Heart left ventricle (tissue), 16 donors: Measurements from ENCODE around the gene ZBTB7C. TPM values are rescaled to one million over a fixed set of nuclear protein-coding genes. Genes with fewer than 3 reads are reported as not detected.

Experiments used
- ATAC-seq, 4 donors: fragments of 200-7000 bp; cut with Tn5 transposase; one replicate each; pipeline ENCODE4 v1.9.1; 2020 to 2022; ENCODE audit warnings: moderate library complexity in 4 of 4, mild to moderate bottlenecking in 3 of 4, moderate number of reproducible peaks in 1 of 4
- DNase-seq, 5 donors: peaks; one replicate each; pipeline ENCODE4 v3.0.0-alpha.2; 2020
- H3K27ac ChIP-seq, 12 donors: fragments of 200-600 bp; sonication (generic) in 4 of 12; one replicate each; pipeline versions ENCODE4 v1.5.0 to v1.8.0; 2016 to 2022; ENCODE audit warnings: mild to moderate bottlenecking in 2 of 12
- H3K27me3 ChIP-seq, 9 donors: fragments of 200-600 bp; sonication (generic) in 2 of 9; one replicate each; pipeline versions ENCODE4 v1.5.1 to v1.8.0; 2016 to 2022; ENCODE audit warnings: mild to moderate bottlenecking in 3 of 9
- H3K36me3 ChIP-seq, 9 donors: fragments of 200-600 bp; sonication (generic) in 2 of 9; one replicate each; pipeline versions ENCODE4 v1.5.0 to v1.8.0; 2018 to 2022; ENCODE audit warnings: mild to moderate bottlenecking in 2 of 9
- H3K4me1 ChIP-seq, 12 donors: fragments of 200-600 bp; sonication (generic) in 4 of 12; one replicate each; pipeline versions ENCODE4 v1.5.0 to v1.8.0; 2016 to 2022; ENCODE audit warnings: mild to moderate bottlenecking in 3 of 12
- H3K4me3 ChIP-seq, 12 donors: fragments of 200-600 bp; sonication (generic) in 4 of 12; one replicate each; pipeline versions ENCODE4 v1.5.0 to v1.8.0; 2017 to 2022; ENCODE audit warnings: mild to moderate bottlenecking in 9 of 12, moderate library complexity in 4 of 12
- H3K9me3 ChIP-seq, 12 donors: fragments of 200-600 bp; sonication (generic) in 4 of 12; one replicate each; pipeline versions ENCODE4 v1.5.0 to v1.8.0; 2016 to 2022; ENCODE audit warnings: mild to moderate bottlenecking in 1 of 12
- POLR2A ChIP-seq, 2 donors: fragments of 450-650 bp; IDR thresholded peaks; one replicate each; pipeline ENCODE4 v1.6.1; 2017; ENCODE audit warnings: antibody characterized with exemption in 2 of 2, mild to moderate bottlenecking in 2 of 2, moderate library complexity in 2 of 2
- WGBS, 4 donors: extraction: QIAGEN DNeasy Blood & Tissue Kit in 2 of 4; methylation state at CpG; one replicate each; pipeline versions ENCODE4 v1.1.5 to v1.1.7; 2013 to 2018; 5-methylcytosine and 5-hydroxymethylcytosine counted together
- intact Hi-C, 10 donors: fragments of 100-400 bp; cut with DNase I; formaldehyde crosslinking; loops; one replicate each; pipeline versions ENCODE4 v1.11.1 to v1.14.2; 2022
- polyA plus RNA-seq, 2 donors: library from polyadenylated mRNA; stranded (reverse); fragments of 200-250 nt; gene quantifications; one replicate each; pipeline ENCODE4 v1.2.3, GENCODE V29; 2013
- total RNA-seq, 9 donors: library from RNA; depleted of rRNA in 2 of 9; stranded (reverse); fragments of >200 nt in 2 of 9; fragmentation: NEBNext Ultra II Directional in 3 of 9; extraction: Animal tissue kit (Norgen Biotek cat#: 25700) in 3 of 9; gene quantifications; one replicate each; pipeline versions ENCODE4 v1.1.0 to v1.2.4, GENCODE V29; 2016 to 2023
- TF ChIP-seq, protein P1 (sequence below), 12 donors: fragments of 200-600 bp; sonication (generic) in 4 of 12; IDR thresholded peaks; one replicate each; pipeline versions ENCODE4 v1.5.0 to v1.8.0; 2018 to 2022; ENCODE audit warnings: antibody characterized with exemption in 12 of 12, mild to moderate bottlenecking in 5 of 12
- donor health status: ischemic (EF 13 %, LVEDD 7.1; RV severe dilation, severe dysfunction).
- donor health status: healthy with polysubstance abuse.
- donor health status: DM: no; HTN: yes; CAD: no.
- donor health status: DM: no; HTN: no; CAD: no.
- donor health status: ischemic (EF 25% LVEDD 6.9; RV normal size, moderate dysfunction).
- donor health status: ischemic (EF 25% LVEDD 5.7; RV mildly dilated, moderate dysfunction).
- donor health status: healthy.
- donor health status: DM: yes; HTN: yes; CAD: no.
- donor health status: ischemic (EF 35%, LVEDD 5.7; RV mildly dilated, moderate dysfunction).
- donor health status: nonischemic (EF 11% LVEDD 7.7; RV severe dilation, severe dysfunction).
- donor health status: DM: yes; HTN: yes; CAD: no.
- donor health status: PGD.
- donor health status: ischemic (EF 29% LVEDD 5.4; RV normal size, mild dysfunction).
- donor health status: nonischemic (EF 23%, LVEDD 6.1; RV moderate dilation, normal function).

ZBTB7C gene
- total and polyA plus RNA-seq, 11 donors = 0.68 to 7.5 (median 2.3) TPM

DNA sequence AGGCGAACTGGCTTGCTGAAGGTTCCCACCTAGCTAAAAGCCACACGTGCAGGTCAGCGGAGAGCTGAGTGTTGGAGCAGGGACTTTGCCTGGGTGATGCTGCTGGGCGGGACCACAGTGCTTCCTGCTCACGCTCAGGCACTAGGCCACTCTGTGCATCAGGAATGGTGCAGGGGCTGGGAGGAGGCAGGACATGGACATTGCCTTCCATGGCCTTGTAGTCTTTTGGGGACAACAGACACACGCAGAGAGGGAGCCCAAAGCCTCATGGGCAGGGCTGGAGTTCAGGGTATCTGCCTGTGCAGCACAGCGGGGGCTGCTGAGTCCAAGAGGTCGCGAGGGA, 207.2 kb downstream of the ZBTB7C start:
- Histone ChIP-seq H3K4me1 (no peaks in the 10 kb centered on the region), H3K9me3 (no peaks in the 10 kb centered on the region), H3K27ac (no peak overlapping the region), H3K4me3 (no peak overlapping the region), H3K27me3 (no peaks in the 10 kb centered on the region), H3K36me3 (no peaks in the 10 kb centered on the region)
- 87 to 94% (median 91%) methylated on average over 9 of the region's 9 CpGs for WGBS, 4 donors
- DNase-seq (no peak), ATAC-seq (no peak)
- TF ChIP-seq, protein P1, sequence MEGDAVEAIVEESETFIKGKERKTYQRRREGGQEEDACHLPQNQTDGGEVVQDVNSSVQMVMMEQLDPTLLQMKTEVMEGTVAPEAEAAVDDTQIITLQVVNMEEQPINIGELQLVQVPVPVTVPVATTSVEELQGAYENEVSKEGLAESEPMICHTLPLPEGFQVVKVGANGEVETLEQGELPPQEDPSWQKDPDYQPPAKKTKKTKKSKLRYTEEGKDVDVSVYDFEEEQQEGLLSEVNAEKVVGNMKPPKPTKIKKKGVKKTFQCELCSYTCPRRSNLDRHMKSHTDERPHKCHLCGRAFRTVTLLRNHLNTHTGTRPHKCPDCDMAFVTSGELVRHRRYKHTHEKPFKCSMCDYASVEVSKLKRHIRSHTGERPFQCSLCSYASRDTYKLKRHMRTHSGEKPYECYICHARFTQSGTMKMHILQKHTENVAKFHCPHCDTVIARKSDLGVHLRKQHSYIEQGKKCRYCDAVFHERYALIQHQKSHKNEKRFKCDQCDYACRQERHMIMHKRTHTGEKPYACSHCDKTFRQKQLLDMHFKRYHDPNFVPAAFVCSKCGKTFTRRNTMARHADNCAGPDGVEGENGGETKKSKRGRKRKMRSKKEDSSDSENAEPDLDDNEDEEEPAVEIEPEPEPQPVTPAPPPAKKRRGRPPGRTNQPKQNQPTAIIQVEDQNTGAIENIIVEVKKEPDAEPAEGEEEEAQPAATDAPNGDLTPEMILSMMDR (IDR thresholded peaks at IDR 0.05) = no peak
- no peak for TF ChIP-seq POLR2A (IDR thresholded peaks at IDR 0.05)
- intact Hi-C loops = no loop called here

DNA sequence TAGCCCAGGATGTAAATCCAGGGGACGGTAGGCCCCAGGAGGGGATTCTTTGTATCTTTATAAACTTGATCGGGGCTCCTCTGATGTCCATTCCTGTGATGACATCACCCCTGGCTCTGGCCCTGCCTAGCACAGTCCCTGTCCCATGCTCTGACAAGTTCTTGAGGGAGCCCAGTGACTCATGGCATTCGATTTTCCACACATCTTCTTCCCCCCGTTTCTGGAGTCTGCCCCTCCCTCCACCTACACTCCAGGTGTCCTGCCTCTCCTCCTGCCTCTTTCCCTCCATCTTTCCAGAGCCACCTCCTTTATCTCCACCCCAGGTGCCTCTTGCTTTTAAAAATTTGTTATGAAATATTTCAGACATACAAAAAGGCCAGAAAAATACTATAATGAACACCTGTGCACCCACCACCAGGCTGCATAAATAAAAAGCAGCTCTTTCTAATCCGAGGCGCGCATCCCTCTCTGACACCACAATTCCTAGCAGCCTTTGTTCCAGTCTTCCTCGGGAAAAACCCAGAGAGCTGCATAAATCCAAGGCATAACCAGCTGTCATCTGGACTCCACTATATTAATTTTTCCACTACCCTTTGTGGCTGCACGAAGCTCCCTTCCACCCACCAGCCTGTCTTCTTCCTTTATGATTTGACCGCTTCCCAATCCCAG, 207.7 kb downstream of the ZBTB7C start:
- H3K9me3 ChIP-seq = no peaks in the 10 kb centered on the region
- ATAC-seq (no peak), DNase-seq (no peak)
- H3K4me3 ChIP-seq = no peak overlapping the region
- H3K27ac ChIP-seq = no peak overlapping the region
- intact Hi-C loops = no loop called here
- TF ChIP-seq POLR2A (IDR thresholded peaks at IDR 0.05) = no peak
- TF ChIP-seq, protein P1 (IDR thresholded peaks at IDR 0.05) = no peak
- no peaks in the 10 kb centered on the region for H3K36me3 ChIP-seq
- no peaks in the 10 kb centered on the region for H3K27me3 ChIP-seq
- WGBS, 4 donors = 74 to 81% (median 78%) methylated on average over 9 to 10 of the region's 10 CpGs
- H3K4me1 ChIP-seq = peaks cover 0 to under 1% (median 0%) of the 10 kb centered on the region in 12 donors

DNA sequence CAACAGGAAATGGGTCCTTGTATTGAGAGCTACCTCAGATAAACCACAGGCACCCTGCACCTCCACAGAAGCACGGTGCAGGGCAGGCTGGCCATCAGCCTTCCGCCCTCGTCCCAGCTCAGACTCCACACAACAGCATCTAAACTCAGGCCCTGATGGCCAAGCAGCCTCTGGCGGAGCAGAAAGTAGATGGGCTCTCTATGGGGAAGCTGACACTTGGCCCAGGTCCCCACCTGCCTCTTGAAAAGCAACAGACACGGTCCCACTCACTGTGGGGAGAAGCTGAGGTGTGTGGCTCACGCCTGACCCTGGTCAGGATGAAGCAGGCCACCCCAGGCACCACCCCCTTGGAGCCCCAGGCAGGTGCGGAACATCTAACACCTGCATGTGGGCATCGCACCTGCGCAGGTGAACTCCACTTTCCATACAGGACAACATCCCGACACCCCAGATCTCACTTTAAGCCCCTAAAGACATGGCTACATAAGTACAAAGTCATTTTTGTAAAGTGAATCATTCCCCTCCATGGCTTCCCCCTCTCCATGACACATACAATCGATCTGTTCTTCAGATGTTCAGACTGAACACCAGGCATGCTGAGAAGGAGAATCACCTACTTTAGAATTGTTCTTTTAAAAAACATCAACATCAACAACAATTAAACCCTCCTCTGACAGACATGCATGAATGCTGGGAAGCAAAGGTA, 208.4 kb downstream of the ZBTB7C start:
- H3K4me3 ChIP-seq = no peak overlapping the region
- WGBS, 4 donors = 82 to 99% (median 92%) methylated on average over 11 of the region's 11 CpGs
- H3K36me3 ChIP-seq = no peaks in the 10 kb centered on the region
- intact Hi-C loops = no loop called here
- TF ChIP-seq, protein P1 (IDR thresholded peaks at IDR 0.05) = no peak
- no peak for TF ChIP-seq POLR2A (IDR thresholded peaks at IDR 0.05)
- H3K9me3 ChIP-seq = no peaks in the 10 kb centered on the region
- no peak overlapping the region for H3K27ac ChIP-seq
- no peaks in the 10 kb centered on the region for H3K27me3 ChIP-seq
- H3K4me1 ChIP-seq = peaks cover 0 to 8% (median 0%) of the 10 kb centered on the region in 12 donors
- DNase-seq (no peak), ATAC-seq (no peak)

DNA sequence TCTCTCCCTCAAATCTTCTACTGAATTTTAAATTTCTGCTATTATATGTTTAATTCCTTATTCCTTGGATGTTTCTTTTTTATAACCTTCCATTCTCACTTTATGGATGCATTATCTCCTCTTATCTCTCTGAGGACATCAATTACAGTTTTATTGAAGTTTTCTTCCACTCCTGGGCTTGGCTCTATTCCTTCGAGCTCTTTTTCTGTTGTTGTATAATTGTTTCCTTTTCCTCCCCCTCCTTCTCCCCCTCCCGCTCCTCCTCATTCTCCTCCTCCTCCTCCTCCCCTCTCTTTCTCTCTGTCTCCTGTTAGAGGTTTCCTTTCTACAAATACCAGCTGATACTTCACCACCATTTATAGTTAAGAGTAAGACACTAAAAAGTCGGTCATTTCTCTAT, 209.8 kb downstream of the ZBTB7C start:
- WGBS, 4 donors = 39 to 57% (median 46%) methylated on average over 3 of the region's 3 CpGs
- no peak for DNase-seq
- no peak overlapping the region for H3K27ac ChIP-seq
- no peaks in the 10 kb centered on the region for H3K9me3 ChIP-seq
- H3K27me3 ChIP-seq = no peaks in the 10 kb centered on the region
- intact Hi-C loops = no loop called here
- ATAC-seq = no peak
- TF ChIP-seq POLR2A (IDR thresholded peaks at IDR 0.05) = no peak
- TF ChIP-seq, protein P1 (IDR thresholded peaks at IDR 0.05) = no peak
- H3K4me3 ChIP-seq = no peak overlapping the region
- peaks cover 0 to 21% (median 6%) of the 10 kb centered on the region in 12 donors for H3K4me1 ChIP-seq
- no peaks in the 10 kb centered on the region for H3K36me3 ChIP-seq
